Kidney (tissue), 14 donors: ENCODE data around the gene ATP6V0A4. TPM values are rescaled to one million over a fixed set of nuclear protein-coding genes. Genes with fewer than 3 reads are reported as not detected.
"Not testable (repeated sequence)": the region's sequence is repeated elsewhere in the genome, so short reads cannot be mapped to it uniquely, and the experiment has no call there.

ENCODE experiments used
- DNase-seq, 5 donors: peaks; one replicate each; pipeline ENCODE4 v3.0.0-alpha.2; 2013 to 2020
- FAIRE-seq: peaks from 2 replicates; lab custom pipeline; 2012; peaks lifted over from hg19 to GRCh38; lab: Jason Lieb, UNC
- H3K27ac ChIP-seq, 2 donors: one replicate each; pipeline ENCODE4 v1.7.0; 2013; ENCODE audit warnings: low read depth in 2 of 2, low read length in 2 of 2, inconsistent platforms in 1 of 2
- H3K27me3 ChIP-seq: one replicate; pipeline ENCODE4 v1.7.1; 2013; ENCODE audit warnings: low read length, inconsistent platforms; ENCODE audit not compliant: control insufficient read depth, insufficient read depth
- H3K36me3 ChIP-seq, 3 donors: one replicate each; pipeline versions ENCODE4 v1.7.0 to v1.7.1; 2013; ENCODE audit warnings: low read length in 3 of 3, control low read depth in 1 of 3, inconsistent platforms in 1 of 3; ENCODE audit not compliant: insufficient read depth in 3 of 3, control insufficient read depth in 2 of 3
- H3K4me1 ChIP-seq, 3 donors: one replicate each; pipeline versions ENCODE4 v1.7.0 to v1.7.1; 2013; ENCODE audit warnings: low read length in 3 of 3, inconsistent platforms in 1 of 3, low read depth in 1 of 3; ENCODE audit not compliant: control insufficient read depth in 2 of 3, insufficient read depth in 2 of 3
- H3K4me3 ChIP-seq, 3 donors: one replicate each; pipeline versions ENCODE4 v1.7.0 to v1.8.1; 2013; ENCODE audit warnings: low read length in 3 of 3, control low read depth in 1 of 3, inconsistent platforms in 1 of 3
- H3K9ac ChIP-seq, 3 donors: one replicate each; pipeline versions ENCODE4 v1.7.0 to v1.7.1; 2013; ENCODE audit warnings: low read length in 3 of 3, control low read depth in 1 of 3, inconsistent platforms in 1 of 3
- H3K9me3 ChIP-seq, 3 donors: one replicate each; pipeline versions ENCODE4 v1.7.0 to v1.7.1; 2013; ENCODE audit warnings: low read length in 3 of 3, control low read depth in 1 of 3, inconsistent platforms in 1 of 3; ENCODE audit not compliant: control insufficient read depth in 2 of 3, insufficient read depth in 1 of 3
- intact Hi-C: fragments of 100-400 bp; cut with DNase I; formaldehyde crosslinking; loops from one replicate; pipeline ENCODE4 v1.11.1; 2022
- polyA plus RNA-seq: library from polyadenylated mRNA; stranded (reverse); fragments of 350-450 nt; fragmentation: Illumina TruSeq; extraction: RNeasy Lipid Tissue Mini Kit (QIAGEN cat#74804); gene quantifications from one replicate; pipeline ENCODE4 v1.2.3, GENCODE V29; 2014; ENCODE audit warnings: low read depth, low replicate concordance; ENCODE audit not compliant: insufficient read depth
- total RNA-seq: library from RNA; stranded (reverse); fragmentation: NEBNext Ultra II Directional; extraction: Animal tissue kit (Norgen Biotek cat#: 25700); gene quantifications from one replicate; pipeline ENCODE4 v1.2.1, GENCODE V29; 2021
- TF ChIP-seq, protein P1 (sequence below): IDR thresholded peaks from 3 replicates; pipeline ENCODE4 v1.5.1; 2012; ENCODE audit warnings: mild to moderate bottlenecking, moderate library complexity, borderline replicate concordance; ENCODE audit not compliant: insufficient read depth; ENCODE audit errors: extremely low read depth
- donor health status: control.
- donor health status: control.
- donor health status: control.
- donor health status: control.
- donor health status: control.
- donor health status: DM: yes; HTN: yes; CAD: no.
- donor health status: Normal renal cell carcinoma (clear cell type).

The ATP6V0A4 gene
- total and polyA plus RNA-seq, 2 donors from 2014 or later, result 30.5 to 140 TPM

DNA sequence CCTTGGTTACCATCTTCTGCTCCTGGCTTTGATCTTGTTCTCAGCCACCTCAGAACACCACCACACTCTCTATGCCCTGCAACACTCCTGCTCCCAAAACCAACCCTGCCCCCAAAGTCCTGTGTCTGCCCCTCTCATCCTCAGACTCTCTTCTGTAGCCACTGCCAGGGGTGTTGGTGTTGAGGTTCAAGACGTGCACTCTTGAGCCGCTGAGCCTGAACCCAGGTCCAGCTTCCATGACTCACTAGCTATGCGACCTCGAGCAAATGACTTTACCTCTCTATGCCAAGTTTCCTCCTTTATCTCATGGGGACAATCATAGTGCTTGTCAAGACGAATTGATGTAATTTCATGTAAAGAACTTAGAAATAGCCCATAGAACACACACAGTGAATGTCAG lies 840 bp upstream of the ATP6V0A4 start:
- Histone ChIP-seq H3K9me3 (no peaks in the 10 kb centered on the region), H3K27me3 (no peaks in the 10 kb centered on the region), H3K4me1 (peaks cover 0 to 8% (median 5%) of the 10 kb centered on the region in 3 donors), H3K9ac (peak overlapping the region in 1 of 3 donors; percentile 90), H3K27ac (peak overlapping the region; percentile 91 to 92), H3K36me3 (no peaks in the 10 kb centered on the region), H3K4me3 (peak overlapping the region; percentile 52 to 80 (median 73))
- intact Hi-C loops, result no loop called here
- no peak for FAIRE-seq
- no peak for DNase-seq
- TF ChIP-seq, protein P1, sequence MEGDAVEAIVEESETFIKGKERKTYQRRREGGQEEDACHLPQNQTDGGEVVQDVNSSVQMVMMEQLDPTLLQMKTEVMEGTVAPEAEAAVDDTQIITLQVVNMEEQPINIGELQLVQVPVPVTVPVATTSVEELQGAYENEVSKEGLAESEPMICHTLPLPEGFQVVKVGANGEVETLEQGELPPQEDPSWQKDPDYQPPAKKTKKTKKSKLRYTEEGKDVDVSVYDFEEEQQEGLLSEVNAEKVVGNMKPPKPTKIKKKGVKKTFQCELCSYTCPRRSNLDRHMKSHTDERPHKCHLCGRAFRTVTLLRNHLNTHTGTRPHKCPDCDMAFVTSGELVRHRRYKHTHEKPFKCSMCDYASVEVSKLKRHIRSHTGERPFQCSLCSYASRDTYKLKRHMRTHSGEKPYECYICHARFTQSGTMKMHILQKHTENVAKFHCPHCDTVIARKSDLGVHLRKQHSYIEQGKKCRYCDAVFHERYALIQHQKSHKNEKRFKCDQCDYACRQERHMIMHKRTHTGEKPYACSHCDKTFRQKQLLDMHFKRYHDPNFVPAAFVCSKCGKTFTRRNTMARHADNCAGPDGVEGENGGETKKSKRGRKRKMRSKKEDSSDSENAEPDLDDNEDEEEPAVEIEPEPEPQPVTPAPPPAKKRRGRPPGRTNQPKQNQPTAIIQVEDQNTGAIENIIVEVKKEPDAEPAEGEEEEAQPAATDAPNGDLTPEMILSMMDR, result no peak

DNA sequence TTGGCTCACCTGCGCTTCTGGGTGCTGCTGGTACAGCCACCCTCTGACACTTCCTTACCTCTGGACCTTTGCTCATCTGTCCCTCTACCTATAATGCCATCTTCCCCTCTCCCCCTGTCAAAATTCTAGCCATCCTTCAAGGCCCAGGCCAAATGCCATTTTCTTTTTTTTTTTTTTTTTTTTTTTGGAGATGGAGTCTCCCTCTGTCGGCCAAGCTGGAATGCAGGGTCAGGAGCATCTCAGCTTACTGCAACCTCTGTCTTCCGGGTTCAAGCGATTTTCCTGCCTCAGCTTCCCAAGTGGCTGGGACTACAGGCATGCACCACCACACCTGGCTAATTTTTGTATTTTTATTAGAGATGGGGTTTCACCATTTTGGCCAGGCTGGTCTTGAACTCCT lies 950 bp downstream of the ATP6V0A4 start:
- Histone ChIP-seq H3K27ac (peak overlapping the region; percentile 91 to 92), H3K4me3 (peak overlapping the region in 2 of 3 donors; percentile 73 to 80), H3K9ac (peak overlapping the region in 1 of 3 donors; percentile 63)
- H3K27me3 ChIP-seq, intact Hi-C loops, H3K9me3 ChIP-seq, H3K36me3 ChIP-seq, H3K4me1 ChIP-seq, FAIRE-seq, DNase-seq: not testable (repeated sequence)

DNA sequence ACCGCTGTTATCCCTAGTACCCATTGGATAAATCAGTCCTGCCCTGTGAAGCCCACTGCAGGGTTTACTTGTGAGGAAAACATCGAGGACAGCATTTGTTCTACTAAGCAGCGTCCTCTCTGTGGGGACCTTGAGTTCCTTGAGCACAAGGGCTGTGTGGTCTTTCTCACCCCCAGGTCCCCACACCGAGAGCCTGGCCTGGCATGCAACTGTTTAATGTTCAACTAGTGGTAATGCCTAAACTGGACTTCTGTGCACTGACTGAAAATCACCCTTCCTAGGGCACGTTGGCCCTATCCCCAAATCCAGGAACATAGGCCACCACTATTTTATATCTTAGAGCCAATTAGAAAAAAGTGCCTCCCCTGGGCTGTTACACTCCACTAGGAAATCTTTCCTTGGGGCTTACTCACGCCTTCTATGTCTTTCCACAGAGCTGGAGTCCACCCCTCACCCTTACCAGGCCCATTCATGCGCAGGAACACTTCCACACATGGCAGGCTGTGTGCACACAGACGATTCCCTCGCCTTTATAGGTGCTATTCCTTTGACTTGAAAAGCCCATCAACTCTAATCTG lies 1.9 kb downstream of the ATP6V0A4 start:
- FAIRE-seq (no peak), DNase-seq (peak in 2 of 5 donors; percentile 30 to 35)
- Histone ChIP-seq H3K9me3 (no peaks in the 10 kb centered on the region), H3K4me3 (peak overlapping the region in 2 of 3 donors; percentile 30 to 73), H3K27me3 (no peaks in the 10 kb centered on the region), H3K27ac (peak overlapping the region; percentile 53 to 59), H3K36me3 (no peaks in the 10 kb centered on the region), H3K4me1 (peaks cover 0 to under 1% (median under 1%) of the 10 kb centered on the region in 3 donors), H3K9ac (peak overlapping the region in 1 of 3 donors; percentile 32)
- intact Hi-C loops, result no loop called here
- TF ChIP-seq, protein P1, result no peak

DNA sequence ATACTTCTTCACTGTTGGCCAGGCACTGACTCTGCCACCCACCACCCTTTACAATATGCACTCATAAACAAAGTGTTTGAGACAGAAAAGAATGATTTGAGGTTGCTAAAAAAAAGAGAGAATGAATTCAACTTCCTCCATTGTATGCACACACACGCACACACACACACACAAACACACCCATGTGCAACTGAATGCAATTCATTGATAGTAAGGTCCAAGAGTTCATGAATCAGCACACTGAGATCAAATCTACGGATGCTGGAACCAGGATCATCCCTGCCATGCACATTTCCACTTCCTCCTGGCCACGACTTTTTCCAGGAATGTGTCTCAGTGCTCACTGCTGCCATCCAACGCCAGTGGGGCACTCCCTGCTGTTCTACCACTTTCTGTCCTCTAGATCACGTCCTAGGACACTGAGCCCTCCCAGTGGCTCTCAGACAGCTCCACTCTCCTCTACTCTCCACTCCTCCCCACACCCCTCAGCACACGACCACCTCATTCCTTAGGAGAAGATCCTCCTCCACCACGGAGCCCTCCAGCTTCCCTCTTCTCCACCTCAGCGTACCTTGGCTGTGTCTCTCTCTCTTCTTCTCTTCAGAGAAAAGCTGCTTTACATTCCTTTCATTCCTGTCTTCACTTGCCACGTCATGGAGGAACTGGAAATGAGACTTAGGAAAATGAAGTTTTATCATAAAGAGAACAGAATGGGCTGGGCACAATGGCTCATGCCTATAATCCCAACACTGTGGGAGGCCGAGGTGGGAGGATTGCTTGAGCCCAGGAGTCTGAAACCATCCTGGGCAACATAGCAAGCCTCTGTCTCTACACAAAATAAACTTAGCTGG lies 12.2 kb downstream of the ATP6V0A4 start:
- TF ChIP-seq, protein P1, result no peak
- DNase-seq (no peak), FAIRE-seq (no peak)
- Histone ChIP-seq H3K36me3 (no peaks in the 10 kb centered on the region), H3K27me3 (no peaks in the 10 kb centered on the region), H3K9ac (no peak overlapping the region), H3K4me1 (no peaks in the 10 kb centered on the region), H3K27ac (no peak overlapping the region), H3K4me3 (no peak overlapping the region), H3K9me3 (no peaks in the 10 kb centered on the region)
- intact Hi-C loops, result no loop called here
